ENCODE data around the gene ARHGAP30. TPM values are rescaled to one million over a fixed set of nuclear protein-coding genes. Genes with fewer than 3 reads are reported as not detected.

The ARHGAP30 gene
- total and polyA plus RNA-seq, 2 of the 8 experiments (the other 6 are each of a cell fraction or from before 2014, with no cell fraction given), result 0.27 to 0.39 TPM

GRCh38 chr1:160999376-160999775, 70.3 kb downstream of the ARHGAP30 start:
- no peak for TF ChIP-seq RAD21 (IDR thresholded peaks at IDR 0.05 in 1 of 2, conservative IDR thresholded peaks at IDR 0.05 in 1 of 2; ENCODE audit: low read depth in 2 of 2, low read length in 2 of 2)
- no peak overlapping the region for H4K5ac ChIP-seq (ENCODE audit: insufficient read length, low read depth, low read length)
- POLR2A ChIA-PET (ENCODE audit: partially characterized antibody), result interaction anchor here (0.9 to 1.8 kb wide), 2 partner anchors 21 to 39 kb away, joined by 3 to 5 read pairs; partner anchors contain the start of gene F11R
- no peak overlapping the region for H3K4me2 ChIP-seq (ENCODE audit: insufficient read depth in 1 of 2, low read depth in 2 of 2, low read length in 2 of 2)
- peaks cover 4% of the 10 kb centered on the region for H3K79me1 ChIP-seq (ENCODE audit: low read depth, low read length)
- H2BK5ac ChIP-seq (ENCODE audit: low read depth, low read length), result no peak overlapping the region
- H4K91ac ChIP-seq (replicated peaks; ENCODE audit: insufficient read length, low read length), result no peak overlapping the region
- DNase-seq (ENCODE audit: low read depth in 1 of 2, low spot score in 2 of 2) (no peak), FAIRE-seq (no peak)
- CTCF ChIA-PET (ENCODE audit: partially characterized antibody), result interaction anchor here (0.7 to 5.1 kb wide), 9 partner anchors 12 to 165 kb away, joined by 3 to 58 read pairs (median 4); partner anchors contain the start of genes F11R and KLHDC9
- H2BK12ac ChIP-seq (ENCODE audit: low read depth, low read length), result no peak overlapping the region
- H3K27me3 ChIP-seq (replicated peaks in 1 of 4; ENCODE audit: control insufficient read depth in 3 of 4, extremely low read depth in 1 of 4, insufficient read depth in 3 of 4, low read length in 3 of 4), result no peaks in the 10 kb centered on the region
- H4K8ac ChIP-seq (ENCODE audit: extremely low read depth, insufficient read depth, low read length), result no peak overlapping the region; the same call in 1 of the 2 replicates
- no peak overlapping the region for H2BK20ac ChIP-seq (ENCODE audit: low read length)
- H3K4me3 ChIP-seq (ENCODE audit: extremely low read depth in 1 of 4, insufficient read depth in 2 of 4, low read depth in 3 of 4, low read length in 4 of 4), result no peak overlapping the region
- H3K14ac ChIP-seq (ENCODE audit: insufficient read length), result no peak overlapping the region
- H3K79me2 ChIP-seq (ENCODE audit: control insufficient read depth in 1 of 2, insufficient read depth in 2 of 2, low read length in 2 of 2), result peaks cover 0 to 25% of the 10 kb centered on the region in 2 experiments; a peak in 3 of 4 replicates
- no peak overlapping the region for H3K4ac ChIP-seq (replicated peaks; ENCODE audit: insufficient read length, low read depth, low read length)
- no peak overlapping the region for H3K23ac ChIP-seq (ENCODE audit: insufficient read length)
- H3K4me1 ChIP-seq (replicated peaks in 1 of 4; ENCODE audit: control insufficient read depth in 3 of 4, insufficient read depth in 4 of 4, low read length in 3 of 4), result peaks cover 0 to 3% (median 0%) of the 10 kb centered on the region in 4 experiments; a peak in 1 of 7 replicates
- no peaks in the 10 kb centered on the region for H3K23me2 ChIP-seq (ENCODE audit: low read depth, low read length)
- H3K56ac ChIP-seq (replicated peaks; ENCODE audit: insufficient read length, low read depth, low read length), result no peak overlapping the region
- H3K9ac ChIP-seq (replicated peaks in 1 of 4; ENCODE audit: extremely low read depth in 1 of 4, low read depth in 3 of 4, low read length in 3 of 4), result no peak overlapping the region
- H2AK5ac ChIP-seq (ENCODE audit: low read depth, low read length), result no peak overlapping the region
- H4K20me1 ChIP-seq (replicated peaks in 1 of 2; ENCODE audit: control insufficient read depth in 1 of 2, insufficient read depth in 2 of 2, low read length in 2 of 2), result peaks cover 0 to 16% of the 10 kb centered on the region in 2 experiments
- peaks cover 33 to 58% (median 38%) of the 10 kb centered on the region in 4 experiments for H3K36me3 ChIP-seq (ENCODE audit: control insufficient read depth in 2 of 4, insufficient read depth in 4 of 4, low read length in 3 of 4)
- H2AFZ ChIP-seq (ENCODE audit: low read length), result no peak overlapping the region
- no peak overlapping the region for H2BK15ac ChIP-seq (ENCODE audit: low read length)
- no peak overlapping the region for H2BK120ac ChIP-seq (replicated peaks; ENCODE audit: low read depth, low read length)
- no peak overlapping the region for H3K18ac ChIP-seq (ENCODE audit: extremely low read depth, low read length)
- H3K27ac ChIP-seq (ENCODE audit: low read depth, low read length), result no peak overlapping the region
- 92% methylated on average over 5 of the region's 5 CpGs; no CpG with 5 or more reads in 1 of the 2 experiments for WGBS, 2 experiments (ENCODE audit: extremely low coverage in 1 of 2, insufficient coverage in 1 of 2, insufficient read length in 1 of 2, insufficient replicate concordance in 2 of 2, low coverage in 1 of 2, low lambda C conversion rate in 2 of 2, missing lambda C conversion rate in 1 of 2)
- no peaks in the 10 kb centered on the region for H3K9me3 ChIP-seq (ENCODE audit: insufficient read depth in 2 of 2, low read depth in 1 of 2, low read length in 1 of 2)

Measured in H1 (cell line).